Kidney epithelial cell (primary cell): ENCODE measurements around the gene SUGCT. TPM values are rescaled to one million over a fixed set of nuclear protein-coding genes. Genes with fewer than 3 reads are reported as not detected.

Experiments
- DNase-seq: peaks from one replicate; pipeline ENCODE4 v3.0.0-alpha.2; 2010; ENCODE audit warnings: low read depth
- H3K27me3 ChIP-seq: 2 replicates; pipeline ENCODE4 v1.6.0; 2011; ENCODE audit warnings: low read length; ENCODE audit not compliant: control insufficient read depth, insufficient read depth
- H3K36me3 ChIP-seq: 2 replicates; pipeline ENCODE4 v1.5.1; 2011; ENCODE audit warnings: low read length; ENCODE audit not compliant: control insufficient read depth, insufficient read depth
- H3K4me3 ChIP-seq: 2 replicates; pipeline ENCODE4 v1.5.1; 2011; ENCODE audit warnings: low read depth, mild to moderate bottlenecking, control low read depth, low read length
- total RNA-seq: library from RNA; depleted of rRNA; stranded (reverse); fragments of >200 nt; gene quantifications from 2 replicates; pipeline ENCODE4 v1.2.3, GENCODE V29; 2015
- TF ChIP-seq, protein P1 (sequence below): IDR thresholded peaks from 2 replicates; pipeline ENCODE4 v1.5.1; 2011; ENCODE audit warnings: mild to moderate bottlenecking, moderate library complexity, low read length, control low read depth, inconsistent platforms; ENCODE audit not compliant: insufficient read depth, poor library complexity, severe bottlenecking

Gene SUGCT
- total RNA-seq, 1 donor from 2014 or later, result 4.0 TPM

DNA sequence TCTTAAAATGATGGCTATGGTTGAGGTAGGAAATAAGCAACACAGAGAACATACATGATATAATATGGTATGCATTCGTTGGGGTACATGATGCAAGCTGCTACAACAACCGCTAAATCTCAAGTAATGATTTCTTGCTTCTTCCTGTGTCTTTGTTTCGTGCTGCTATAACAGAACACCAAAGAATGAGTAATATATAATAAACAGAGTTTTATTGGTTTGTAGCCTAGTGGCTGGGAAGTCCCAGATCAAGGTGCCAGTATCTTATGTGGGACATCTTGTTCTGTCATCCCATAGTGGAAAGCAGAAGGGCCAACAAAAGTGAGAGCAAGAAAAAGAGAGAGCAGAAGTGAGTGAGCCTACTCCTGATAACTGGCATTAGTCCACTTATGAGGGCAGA, 689.7 kb downstream of the SUGCT start:
- no peaks in the 10 kb centered on the region for H3K36me3 ChIP-seq
- TF ChIP-seq, protein P1, sequence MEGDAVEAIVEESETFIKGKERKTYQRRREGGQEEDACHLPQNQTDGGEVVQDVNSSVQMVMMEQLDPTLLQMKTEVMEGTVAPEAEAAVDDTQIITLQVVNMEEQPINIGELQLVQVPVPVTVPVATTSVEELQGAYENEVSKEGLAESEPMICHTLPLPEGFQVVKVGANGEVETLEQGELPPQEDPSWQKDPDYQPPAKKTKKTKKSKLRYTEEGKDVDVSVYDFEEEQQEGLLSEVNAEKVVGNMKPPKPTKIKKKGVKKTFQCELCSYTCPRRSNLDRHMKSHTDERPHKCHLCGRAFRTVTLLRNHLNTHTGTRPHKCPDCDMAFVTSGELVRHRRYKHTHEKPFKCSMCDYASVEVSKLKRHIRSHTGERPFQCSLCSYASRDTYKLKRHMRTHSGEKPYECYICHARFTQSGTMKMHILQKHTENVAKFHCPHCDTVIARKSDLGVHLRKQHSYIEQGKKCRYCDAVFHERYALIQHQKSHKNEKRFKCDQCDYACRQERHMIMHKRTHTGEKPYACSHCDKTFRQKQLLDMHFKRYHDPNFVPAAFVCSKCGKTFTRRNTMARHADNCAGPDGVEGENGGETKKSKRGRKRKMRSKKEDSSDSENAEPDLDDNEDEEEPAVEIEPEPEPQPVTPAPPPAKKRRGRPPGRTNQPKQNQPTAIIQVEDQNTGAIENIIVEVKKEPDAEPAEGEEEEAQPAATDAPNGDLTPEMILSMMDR, result no peak
- no peaks in the 10 kb centered on the region for H3K27me3 ChIP-seq
- no peak for DNase-seq
- H3K4me3 ChIP-seq, result no peak overlapping the region

DNA sequence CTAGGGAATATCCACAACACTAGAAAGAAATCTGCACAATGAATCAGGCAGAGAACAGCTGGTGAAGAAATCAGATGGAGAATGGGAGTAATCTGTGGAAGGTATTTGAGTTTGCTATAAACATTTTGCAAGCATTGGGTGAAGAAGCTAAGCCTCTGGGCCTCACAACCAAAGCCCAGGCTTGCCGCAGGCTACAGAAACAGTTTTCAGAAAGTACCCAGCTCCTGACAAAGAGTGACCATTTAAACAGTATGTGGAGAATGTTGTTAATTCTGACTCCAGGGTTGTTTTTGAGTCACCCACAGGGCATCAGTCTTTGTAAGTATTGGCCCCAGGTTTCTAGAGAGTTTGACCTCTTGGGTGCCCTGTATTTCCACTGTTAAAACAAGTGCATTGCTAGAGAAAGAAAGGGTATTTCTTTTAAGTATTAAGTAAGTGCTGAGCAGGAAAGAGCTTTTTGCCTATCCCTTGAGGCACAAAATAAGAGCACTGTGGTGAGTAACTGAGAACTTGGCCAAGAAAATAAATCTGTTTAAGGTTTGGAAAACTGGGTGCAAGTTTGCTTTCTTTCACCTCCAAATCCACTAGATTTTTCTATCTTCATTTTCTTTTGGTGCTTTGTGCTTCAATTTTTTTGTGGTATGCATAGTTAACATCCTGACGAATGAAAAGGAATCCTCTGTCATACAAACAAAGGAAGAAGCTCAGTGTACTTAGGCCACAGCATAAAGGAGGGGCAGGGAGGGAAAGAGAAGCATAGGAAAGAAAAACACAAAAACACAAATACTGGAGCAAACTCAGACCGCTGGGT, 691.8 kb downstream of the SUGCT start:
- TF ChIP-seq, protein P1, result no peak
- H3K36me3 ChIP-seq, result no peaks in the 10 kb centered on the region
- no peak overlapping the region for H3K4me3 ChIP-seq
- no peak for DNase-seq
- no peaks in the 10 kb centered on the region for H3K27me3 ChIP-seq

DNA sequence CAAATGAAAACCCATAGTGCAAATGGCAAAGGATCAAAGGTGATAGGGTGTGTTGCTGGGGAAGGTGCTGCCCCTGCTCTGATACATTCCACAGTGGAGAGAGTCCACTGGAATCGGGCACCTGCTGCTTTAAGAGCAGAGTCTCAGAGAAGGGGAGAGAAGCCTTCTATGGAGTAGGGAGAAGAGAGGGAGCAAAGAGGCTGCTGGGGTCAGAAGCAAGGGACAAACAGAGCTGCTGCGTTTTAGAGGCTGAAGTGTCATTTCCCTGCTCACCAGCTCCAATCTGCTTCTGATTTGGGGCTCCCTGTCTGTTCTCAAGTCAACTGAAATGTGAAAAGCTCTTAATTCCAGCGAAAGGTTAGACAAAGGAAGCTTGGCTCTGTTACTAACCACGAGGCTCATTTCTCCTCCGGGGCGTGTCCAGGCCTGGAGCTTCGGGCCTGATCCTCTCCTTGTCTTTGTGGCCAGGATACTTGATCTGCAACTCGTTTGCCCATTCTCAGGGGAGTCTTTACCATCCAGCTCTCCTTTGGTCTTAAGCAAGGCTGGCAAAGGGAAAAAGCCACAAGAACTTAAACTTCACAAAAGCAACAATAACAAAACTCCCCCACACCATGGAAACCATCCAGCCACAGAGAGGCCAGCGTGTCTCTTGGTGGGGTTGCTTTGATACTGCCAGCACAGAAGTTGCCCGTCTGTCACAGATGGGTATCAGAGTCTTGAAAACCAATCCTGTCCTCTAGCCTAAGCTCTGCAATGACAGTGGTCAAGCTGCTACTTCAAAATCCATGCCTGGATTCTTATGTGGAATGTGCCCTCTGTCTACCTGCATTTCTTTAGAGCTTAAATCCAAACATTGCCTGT, 692.6 kb downstream of the SUGCT start:
- DNase-seq, result no peak
- Histone ChIP-seq H3K27me3 (no peaks in the 10 kb centered on the region), H3K36me3 (no peaks in the 10 kb centered on the region), H3K4me3 (no peak overlapping the region)
- TF ChIP-seq, protein P1, result no peak

DNA sequence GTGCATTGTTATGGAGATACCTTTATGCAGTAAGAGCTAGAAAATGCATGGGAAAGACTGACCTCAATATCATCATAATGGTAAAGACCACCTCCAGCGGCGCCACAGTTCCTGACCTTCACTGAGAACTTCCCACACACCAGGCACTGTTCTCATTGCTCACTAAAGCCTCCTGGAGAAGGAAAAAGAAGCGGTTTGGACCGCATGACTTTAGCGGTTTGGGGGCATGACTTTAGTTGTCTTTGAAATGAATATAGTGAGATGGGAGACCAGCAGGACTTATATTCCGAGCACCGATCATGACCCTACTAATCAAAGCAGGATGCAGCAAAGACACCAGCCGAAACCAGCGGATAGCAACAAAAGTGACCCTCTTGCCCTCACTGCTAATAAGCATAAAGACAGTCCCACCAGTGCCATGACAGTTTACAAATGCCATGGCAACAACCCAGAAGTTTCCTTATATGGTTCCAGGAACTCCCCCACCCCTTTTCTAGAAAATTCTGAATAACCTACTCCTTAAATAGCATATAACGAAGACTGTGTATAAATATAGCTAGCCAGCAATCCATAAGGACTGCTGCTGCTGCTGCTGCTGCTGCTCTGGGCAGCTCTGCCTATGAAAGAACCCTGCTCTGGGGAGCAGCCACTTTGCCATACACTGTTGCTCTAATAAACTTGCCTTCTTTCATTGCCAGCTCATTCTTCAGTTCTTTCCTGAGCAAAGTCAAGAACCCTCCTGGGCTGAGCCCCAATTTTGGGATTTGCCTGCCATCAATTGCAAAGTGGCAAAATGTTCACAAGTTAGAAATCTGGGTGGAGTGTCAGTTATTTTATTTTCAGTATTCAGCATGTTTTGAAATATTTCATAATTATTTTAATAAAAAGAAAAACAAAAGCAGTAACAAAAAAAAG, 694.1 kb downstream of the SUGCT start:
- TF ChIP-seq, protein P1, result no peak
- no peak for DNase-seq
- Histone ChIP-seq H3K4me3 (no peak overlapping the region), H3K27me3 (no peaks in the 10 kb centered on the region), H3K36me3 (no peaks in the 10 kb centered on the region)

DNA sequence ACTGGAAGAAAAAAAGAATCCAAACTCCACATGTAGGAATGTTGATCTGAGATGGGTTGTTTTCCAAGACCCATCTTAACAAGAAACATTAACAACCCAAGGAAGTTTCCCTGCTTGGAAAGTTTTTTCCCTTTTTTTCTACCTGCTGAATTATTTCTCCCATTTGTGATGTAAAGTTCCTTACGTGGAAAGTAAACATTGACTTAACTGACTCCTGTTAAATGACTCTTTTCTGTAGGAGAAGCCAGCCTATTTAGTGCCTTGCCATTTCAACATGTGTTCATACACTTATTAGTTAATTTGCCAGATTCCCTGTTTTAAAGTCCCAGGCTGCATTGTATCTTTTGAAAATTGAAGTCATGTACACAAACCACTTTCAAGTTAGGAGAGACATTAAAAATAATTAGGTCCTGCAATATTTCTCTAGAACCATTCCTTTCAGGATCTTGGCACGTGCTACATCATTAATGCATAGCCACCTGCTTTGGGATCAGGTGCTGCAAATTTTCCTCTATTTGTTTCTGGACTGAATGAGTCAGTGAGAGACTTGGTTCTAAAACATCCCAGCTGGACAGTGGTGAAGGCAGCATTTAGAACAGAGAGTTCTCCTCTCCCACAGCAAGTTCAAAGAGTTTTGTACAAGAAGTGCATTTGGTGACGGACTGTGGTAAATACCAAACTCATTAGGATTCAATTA, 698.5 kb downstream of the SUGCT start:
- no peaks in the 10 kb centered on the region for H3K27me3 ChIP-seq
- TF ChIP-seq, protein P1, result no peak
- DNase-seq, result no peak
- no peak overlapping the region for H3K4me3 ChIP-seq
- H3K36me3 ChIP-seq, result no peaks in the 10 kb centered on the region
